DOHH2 (cell line): Measurements from ENCODE around the gene SLC7A4.

Source experiments
- EZH2phosphoT487 ChIP-seq: fragments of 200-600 bp; sonication (generic); IDR thresholded peaks from 2 replicates; pipeline ENCODE4 v1.6.1; 2017; ENCODE audit warnings: borderline replicate concordance, mild to moderate bottlenecking, antibody characterized with exemption, low read length, moderate library complexity, mixed read lengths
- TF ChIP-seq, protein P1 (sequence below): fragments of 200-600 bp; sonication (generic); IDR thresholded peaks from one replicate; pipeline ENCODE4 v1.5.1; 2014; ENCODE audit warnings: antibody characterized with exemption, mild to moderate bottlenecking, low read depth, low read length; ENCODE audit not compliant: poor library complexity, severe bottlenecking

DNA sequence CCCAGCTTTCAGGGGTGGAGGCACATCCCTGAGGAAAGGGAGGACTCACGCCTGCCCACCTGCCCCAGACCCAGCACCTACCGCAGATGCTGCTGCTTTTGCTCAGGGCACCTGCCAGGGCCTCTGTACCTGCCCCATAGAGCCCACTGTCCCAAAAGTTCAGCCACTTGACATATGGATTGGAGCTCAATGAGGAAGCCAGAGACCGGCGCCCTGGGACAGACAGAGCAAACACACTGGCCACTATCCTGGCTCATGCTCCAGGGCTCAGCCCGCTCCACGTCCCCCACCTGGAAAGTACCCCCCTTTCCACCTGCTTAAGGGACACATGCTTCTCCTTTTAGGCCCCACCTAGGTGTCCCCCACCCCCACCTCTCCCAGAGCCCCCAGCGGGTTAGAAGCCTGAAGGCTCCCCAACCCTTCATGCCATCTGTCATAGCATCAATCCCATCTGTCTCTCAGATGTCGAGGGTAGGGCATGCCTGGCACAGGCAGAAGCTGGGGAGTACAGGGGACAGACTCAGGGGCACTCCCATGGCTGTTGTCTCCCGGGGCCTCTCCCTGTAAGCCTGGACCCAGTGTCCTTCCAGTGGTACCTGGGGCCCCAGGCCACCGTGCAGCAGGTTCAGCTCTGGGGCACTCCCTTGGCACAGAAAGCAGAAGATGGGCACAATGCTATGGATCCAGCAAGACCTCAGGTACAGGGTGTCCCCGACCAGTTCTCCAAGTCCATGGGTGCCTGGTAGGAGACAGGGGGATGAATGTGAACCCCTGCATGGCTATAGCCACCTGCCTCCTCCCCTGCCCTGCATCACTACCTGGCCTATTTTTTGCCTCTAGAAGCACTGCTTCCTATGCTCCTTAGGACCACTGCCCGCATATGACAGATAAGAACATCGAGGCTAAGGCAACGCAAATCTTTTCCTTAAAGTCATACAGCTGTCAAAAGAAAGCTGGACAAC lies 19.6 kb downstream of the SLC7A4 start:
- TF ChIP-seq, protein P1, sequence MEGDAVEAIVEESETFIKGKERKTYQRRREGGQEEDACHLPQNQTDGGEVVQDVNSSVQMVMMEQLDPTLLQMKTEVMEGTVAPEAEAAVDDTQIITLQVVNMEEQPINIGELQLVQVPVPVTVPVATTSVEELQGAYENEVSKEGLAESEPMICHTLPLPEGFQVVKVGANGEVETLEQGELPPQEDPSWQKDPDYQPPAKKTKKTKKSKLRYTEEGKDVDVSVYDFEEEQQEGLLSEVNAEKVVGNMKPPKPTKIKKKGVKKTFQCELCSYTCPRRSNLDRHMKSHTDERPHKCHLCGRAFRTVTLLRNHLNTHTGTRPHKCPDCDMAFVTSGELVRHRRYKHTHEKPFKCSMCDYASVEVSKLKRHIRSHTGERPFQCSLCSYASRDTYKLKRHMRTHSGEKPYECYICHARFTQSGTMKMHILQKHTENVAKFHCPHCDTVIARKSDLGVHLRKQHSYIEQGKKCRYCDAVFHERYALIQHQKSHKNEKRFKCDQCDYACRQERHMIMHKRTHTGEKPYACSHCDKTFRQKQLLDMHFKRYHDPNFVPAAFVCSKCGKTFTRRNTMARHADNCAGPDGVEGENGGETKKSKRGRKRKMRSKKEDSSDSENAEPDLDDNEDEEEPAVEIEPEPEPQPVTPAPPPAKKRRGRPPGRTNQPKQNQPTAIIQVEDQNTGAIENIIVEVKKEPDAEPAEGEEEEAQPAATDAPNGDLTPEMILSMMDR = no peak
- no peak for TF ChIP-seq EZH2phosphoT487
